Thyroid gland (tissue), 4 donors: ENCODE measurements around the gene LACC1. TPM values are rescaled to one million over a fixed set of nuclear protein-coding genes. Genes with fewer than 3 reads are reported as not detected.
A peak's percentile ranks its signal among the peaks of the same experiment; 100 is the strongest.

Experiments used
- DNase-seq, 2 donors: peaks; one replicate each; pipeline ENCODE4 v3.0.0-alpha.2; 2019
- H3K27ac ChIP-seq, 3 donors: fragments of 200-600 bp; sonication (generic); 1 replicate in 2 of 3; 2 replicates in 1 of 3; pipeline ENCODE4 v1.5.1; 2016 to 2019; ENCODE audit warnings: mild to moderate bottlenecking in 1 of 3, moderate library complexity in 1 of 3
- H3K27me3 ChIP-seq: fragments of 200-600 bp; sonication (generic); one replicate; pipeline ENCODE4 v1.5.1; 2019
- H3K36me3 ChIP-seq, 2 donors: fragments of 200-600 bp; sonication (generic); one replicate each; pipeline ENCODE4 v1.5.1; 2016 to 2019
- H3K4me1 ChIP-seq, 2 donors: fragments of 200-600 bp; sonication (generic); one replicate each; pipeline ENCODE4 v1.5.1; 2017 to 2019
- H3K4me3 ChIP-seq, 3 donors: fragments of 200-600 bp; sonication (generic); replicated peaks in 1 of 3; 1 replicate in 2 of 3; 2 replicates in 1 of 3; pipeline ENCODE4 v1.5.1; 2016; ENCODE audit warnings: mild to moderate bottlenecking in 1 of 3
- H3K9me3 ChIP-seq: fragments of 200-600 bp; sonication (generic); one replicate; pipeline ENCODE4 v1.5.1; 2017
- CTCF ChIP-seq, 6 experiments: fragments of 200-600 bp in 3 of 6; fragments of 450-650 bp in 3 of 6; sonication (generic) in 3 of 6; IDR thresholded peaks; one replicate each; pipeline ENCODE4 v1.5.1; 2016 to 2019; ENCODE audit warnings: antibody characterized with exemption in 6 of 6, mild to moderate bottlenecking in 2 of 6, inconsistent platforms in 1 of 6, moderate library complexity in 1 of 6
- POLR2A ChIP-seq, 2 donors: fragments of 450-650 bp; IDR thresholded peaks; one replicate each; pipeline ENCODE4 v1.6.1; 2017; ENCODE audit warnings: antibody characterized with exemption in 2 of 2, mild to moderate bottlenecking in 2 of 2, moderate library complexity in 1 of 2
- WGBS, 2 donors: methylation state at CpG; one replicate each; pipeline ENCODE4 v1.1.5; 2017; 5-methylcytosine and 5-hydroxymethylcytosine counted together
- intact Hi-C: fragments of 100-400 bp; cut with DNase I; formaldehyde crosslinking; loops from one replicate; pipeline ENCODE4 v1.15.1; 2023
- total RNA-seq, 4 donors: library from RNA; depleted of rRNA; stranded (reverse); fragments of >200 nt; gene quantifications; one replicate each; pipeline ENCODE4 v1.2.3, GENCODE V29; 2016

LACC1 gene
- total RNA-seq, 4 donors from 2014 or later, result 4.2 to 13.2 (median 4.6) TPM

DNA sequence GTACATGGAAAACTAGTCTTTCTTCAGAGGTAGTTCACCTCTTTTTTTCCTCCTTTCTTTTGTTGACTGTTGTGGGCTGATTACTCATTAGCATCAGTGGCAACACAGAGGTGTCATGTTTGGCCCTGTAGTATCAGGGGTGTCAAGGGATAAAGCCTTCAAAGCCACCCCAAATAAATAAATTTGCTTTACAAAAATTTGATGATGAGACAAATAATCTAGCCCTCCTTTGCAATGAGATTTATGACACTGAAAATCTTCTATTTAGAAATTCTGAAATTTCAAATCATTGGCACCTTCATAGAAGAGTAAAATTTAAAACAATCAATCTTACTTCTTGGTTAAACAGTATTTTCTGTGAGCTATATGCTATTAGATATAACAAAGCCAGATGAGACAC, 1.9 kb downstream of the LACC1 start:
- Histone ChIP-seq H3K27me3 (no peaks in the 10 kb centered on the region), H3K4me1 (peaks cover 8 to 12% of the 10 kb centered on the region in 2 donors), H3K4me3 (no peak overlapping the region), H3K9me3 (no peaks in the 10 kb centered on the region), H3K27ac (no peak overlapping the region), H3K36me3 (no peaks in the 10 kb centered on the region)
- TF ChIP-seq POLR2A (IDR thresholded peaks at IDR 0.05) (no peak), CTCF (IDR thresholded peaks at IDR 0.05) (no peak)
- DNase-seq, result no peak
- intact Hi-C loops, result no loop called here

DNA sequence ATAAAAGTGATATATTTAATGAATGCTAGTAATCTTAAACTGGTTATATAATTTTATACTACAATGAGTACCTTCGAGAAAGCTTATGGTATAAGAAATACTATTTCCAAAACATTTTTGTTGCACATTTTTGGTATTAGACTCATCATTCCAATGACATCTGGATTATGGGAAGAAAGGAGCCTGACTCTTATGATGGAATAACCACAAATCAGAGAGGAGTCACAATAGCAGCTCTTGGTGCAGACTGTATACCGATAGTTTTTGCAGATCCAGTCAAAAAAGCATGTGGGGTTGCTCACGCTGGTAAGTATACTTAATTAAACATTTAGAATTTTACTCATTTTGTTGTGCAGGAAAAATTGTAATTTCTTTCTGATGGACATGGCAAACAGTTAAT, 3.9 kb downstream of the LACC1 start:
- no peak overlapping the region for H3K27ac ChIP-seq
- H3K4me3 ChIP-seq, result no peak overlapping the region
- WGBS, 2 donors, result 97% methylated on average over 3 of the region's 3 CpGs
- H3K36me3 ChIP-seq, result no peaks in the 10 kb centered on the region
- no peak for TF ChIP-seq CTCF (IDR thresholded peaks at IDR 0.05)
- DNase-seq, result no peak
- intact Hi-C loops, result no loop called here
- H3K27me3 ChIP-seq, result no peaks in the 10 kb centered on the region
- H3K4me1 ChIP-seq, result peaks cover 1 to 6% of the 10 kb centered on the region in 2 donors
- no peaks in the 10 kb centered on the region for H3K9me3 ChIP-seq

DNA sequence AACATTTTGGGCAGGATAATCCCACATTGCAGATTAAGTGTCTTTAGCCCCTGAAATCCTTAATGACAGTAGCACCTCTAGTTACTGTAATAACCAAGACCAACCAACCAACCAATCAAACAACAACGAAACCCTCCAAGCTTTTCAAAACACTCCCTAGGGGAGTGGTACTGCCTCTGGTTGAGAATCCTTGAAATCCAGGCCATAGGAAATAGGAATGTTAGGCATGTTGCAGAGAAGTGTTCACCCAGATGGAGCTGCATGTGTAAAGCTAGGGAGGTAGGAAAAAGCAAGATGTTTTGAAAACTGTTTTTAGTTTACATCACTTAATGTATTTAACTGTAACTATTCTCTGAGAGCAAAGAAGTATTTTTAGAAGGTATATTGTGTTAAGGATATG, 4.5 kb downstream of the LACC1 start:
- Histone ChIP-seq H3K36me3 (no peaks in the 10 kb centered on the region), H3K4me1 (peaks cover 0 to 5% of the 10 kb centered on the region in 2 donors), H3K27me3 (no peaks in the 10 kb centered on the region), H3K4me3 (no peak overlapping the region), H3K27ac (no peak overlapping the region), H3K9me3 (no peaks in the 10 kb centered on the region)
- 47 to 53% methylated on average over 1 of the region's 1 CpG for WGBS, 2 donors
- DNase-seq, result no peak
- intact Hi-C loops, result no loop called here
- TF ChIP-seq CTCF (IDR thresholded peaks at IDR 0.05), result no peak
- no peak for TF ChIP-seq POLR2A (IDR thresholded peaks at IDR 0.05)

GRCh38 chr13:43894438-43894837, 14.7 kb downstream of the LACC1 start:
- intact Hi-C loops, result no loop called here
- no peak overlapping the region for H3K4me3 ChIP-seq
- no peaks in the 10 kb centered on the region for H3K9me3 ChIP-seq

DNA sequence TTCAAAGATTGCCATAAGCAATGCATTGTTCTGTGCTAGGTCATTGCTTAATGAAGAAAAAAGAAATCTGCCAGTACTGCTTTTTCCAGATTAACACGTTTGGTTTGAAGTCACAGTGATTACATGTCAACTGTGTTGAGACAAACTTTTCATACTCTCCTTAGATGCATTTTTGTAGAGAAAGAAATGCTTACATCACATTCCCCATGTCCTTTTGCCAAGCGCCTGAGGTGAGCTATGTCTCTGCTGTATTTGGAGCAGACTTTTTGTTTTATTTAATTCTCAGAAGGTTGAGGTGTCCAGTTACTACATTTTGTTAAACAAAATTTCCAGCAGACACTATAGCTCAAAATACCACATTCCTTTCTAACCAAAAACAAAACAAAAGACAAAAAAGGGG, 16.2 kb downstream of the LACC1 start:
- no peaks in the 10 kb centered on the region for H3K9me3 ChIP-seq
- no peak for TF ChIP-seq CTCF (IDR thresholded peaks at IDR 0.05)
- no peak for TF ChIP-seq POLR2A (IDR thresholded peaks at IDR 0.05)
- WGBS, 2 donors, result 63 to 69% methylated on average over 2 of the region's 2 CpGs
- no peaks in the 10 kb centered on the region for H3K36me3 ChIP-seq
- no peak overlapping the region for H3K27ac ChIP-seq
- H3K27me3 ChIP-seq, result no peaks in the 10 kb centered on the region
- intact Hi-C loops, result no loop called here
- no peaks in the 10 kb centered on the region for H3K4me1 ChIP-seq
- no peak for DNase-seq
- H3K4me3 ChIP-seq, result no peak overlapping the region

More at GRCh38 chr13:43894438-43894837, 14.7 kb downstream of the LACC1 start:
- no peak for DNase-seq
- Histone ChIP-seq H3K27me3 (no peaks in the 10 kb centered on the region), H3K36me3 (no peaks in the 10 kb centered on the region), H3K4me1 (no peaks in the 10 kb centered on the region), H3K27ac (no peak overlapping the region)
- TF ChIP-seq POLR2A (IDR thresholded peaks at IDR 0.05) (no peak), CTCF (IDR thresholded peaks at IDR 0.05) (peak in 1 of 6 experiments; percentile 18)
